Measurements from ENCODE around the gene KLHL35.

KLHL35 gene

DNA sequence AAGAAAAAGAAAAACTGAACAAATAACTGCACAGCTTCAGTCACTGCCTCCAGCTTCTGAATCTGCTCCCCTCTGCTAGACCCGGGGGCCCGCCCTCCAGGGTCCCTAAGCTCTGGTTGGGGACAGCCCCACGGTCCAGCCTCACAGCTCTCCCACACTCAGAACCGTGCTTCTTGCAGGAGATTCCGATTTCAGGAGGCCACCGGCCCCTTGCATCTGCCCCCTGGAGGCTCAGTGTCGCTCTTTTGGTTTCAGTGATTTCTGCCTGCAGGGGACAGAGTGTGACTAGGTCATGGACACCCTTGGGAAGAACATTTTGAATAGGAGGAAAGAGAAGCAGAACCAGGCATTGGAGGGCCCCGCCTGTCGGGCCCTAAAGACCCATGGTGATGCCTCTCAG is 56.8 kb downstream of the KLHL35 start:
- TF ChIP-seq TAF1 (IDR thresholded peaks at IDR 0.05; ENCODE audit: borderline replicate concordance, insufficient read depth, low read length) (no peak), FOXP2 (optimal IDR thresholded peaks at IDR 0.05; ENCODE audit: borderline replicate concordance, extremely low read depth, extremely low read length, insufficient read depth) (no peak), POLR2AphosphoS5 (IDR thresholded peaks at IDR 0.05; ENCODE audit: low read depth, low read length) (no peak), SIN3A (IDR thresholded peaks at IDR 0.05; ENCODE audit: borderline replicate concordance, insufficient read depth, low read length) (no peak)
- TF ChIP-seq, protein P1, sequence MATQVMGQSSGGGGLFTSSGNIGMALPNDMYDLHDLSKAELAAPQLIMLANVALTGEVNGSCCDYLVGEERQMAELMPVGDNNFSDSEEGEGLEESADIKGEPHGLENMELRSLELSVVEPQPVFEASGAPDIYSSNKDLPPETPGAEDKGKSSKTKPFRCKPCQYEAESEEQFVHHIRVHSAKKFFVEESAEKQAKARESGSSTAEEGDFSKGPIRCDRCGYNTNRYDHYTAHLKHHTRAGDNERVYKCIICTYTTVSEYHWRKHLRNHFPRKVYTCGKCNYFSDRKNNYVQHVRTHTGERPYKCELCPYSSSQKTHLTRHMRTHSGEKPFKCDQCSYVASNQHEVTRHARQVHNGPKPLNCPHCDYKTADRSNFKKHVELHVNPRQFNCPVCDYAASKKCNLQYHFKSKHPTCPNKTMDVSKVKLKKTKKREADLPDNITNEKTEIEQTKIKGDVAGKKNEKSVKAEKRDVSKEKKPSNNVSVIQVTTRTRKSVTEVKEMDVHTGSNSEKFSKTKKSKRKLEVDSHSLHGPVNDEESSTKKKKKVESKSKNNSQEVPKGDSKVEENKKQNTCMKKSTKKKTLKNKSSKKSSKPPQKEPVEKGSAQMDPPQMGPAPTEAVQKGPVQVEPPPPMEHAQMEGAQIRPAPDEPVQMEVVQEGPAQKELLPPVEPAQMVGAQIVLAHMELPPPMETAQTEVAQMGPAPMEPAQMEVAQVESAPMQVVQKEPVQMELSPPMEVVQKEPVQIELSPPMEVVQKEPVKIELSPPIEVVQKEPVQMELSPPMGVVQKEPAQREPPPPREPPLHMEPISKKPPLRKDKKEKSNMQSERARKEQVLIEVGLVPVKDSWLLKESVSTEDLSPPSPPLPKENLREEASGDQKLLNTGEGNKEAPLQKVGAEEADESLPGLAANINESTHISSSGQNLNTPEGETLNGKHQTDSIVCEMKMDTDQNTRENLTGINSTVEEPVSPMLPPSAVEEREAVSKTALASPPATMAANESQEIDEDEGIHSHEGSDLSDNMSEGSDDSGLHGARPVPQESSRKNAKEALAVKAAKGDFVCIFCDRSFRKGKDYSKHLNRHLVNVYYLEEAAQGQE (IDR thresholded peaks at IDR 0.05; ENCODE audit: insufficient read depth in 1 of 2, low read depth in 2 of 2, low read length in 2 of 2) = no peak

DNA sequence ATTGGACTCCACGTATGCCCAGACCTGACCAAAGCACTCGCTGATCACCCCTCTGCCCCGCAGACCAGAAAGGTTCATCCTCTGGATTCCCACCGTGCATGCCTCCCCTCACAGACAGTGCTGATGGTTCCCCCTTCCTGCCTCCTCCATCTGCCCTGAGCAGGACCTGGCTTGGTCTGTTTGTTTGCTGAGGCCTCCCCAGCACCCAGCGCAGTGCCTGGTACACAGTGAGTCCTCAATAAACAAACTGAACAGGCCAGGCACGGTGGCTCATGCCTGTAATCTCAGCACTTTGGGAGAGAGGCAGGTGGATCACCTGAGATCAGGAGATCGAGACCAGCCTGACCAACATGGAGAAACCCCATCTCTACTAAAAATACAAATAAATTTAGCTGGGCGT is 57.4 kb downstream of the KLHL35 start:
- TF ChIP-seq TAF1 (IDR thresholded peaks at IDR 0.05; ENCODE audit: borderline replicate concordance, insufficient read depth, low read length) = no peak
- no peak for TF ChIP-seq POLR2AphosphoS5 (IDR thresholded peaks at IDR 0.05; ENCODE audit: low read depth, low read length)
- no peak for TF ChIP-seq SIN3A (IDR thresholded peaks at IDR 0.05; ENCODE audit: borderline replicate concordance, insufficient read depth, low read length)
- TF ChIP-seq, protein P1 (IDR thresholded peaks at IDR 0.05; ENCODE audit: insufficient read depth in 1 of 2, low read depth in 2 of 2, low read length in 2 of 2) = no peak
- TF ChIP-seq FOXP2 (optimal IDR thresholded peaks at IDR 0.05; ENCODE audit: borderline replicate concordance, extremely low read depth, extremely low read length, insufficient read depth) = no peak

DNA sequence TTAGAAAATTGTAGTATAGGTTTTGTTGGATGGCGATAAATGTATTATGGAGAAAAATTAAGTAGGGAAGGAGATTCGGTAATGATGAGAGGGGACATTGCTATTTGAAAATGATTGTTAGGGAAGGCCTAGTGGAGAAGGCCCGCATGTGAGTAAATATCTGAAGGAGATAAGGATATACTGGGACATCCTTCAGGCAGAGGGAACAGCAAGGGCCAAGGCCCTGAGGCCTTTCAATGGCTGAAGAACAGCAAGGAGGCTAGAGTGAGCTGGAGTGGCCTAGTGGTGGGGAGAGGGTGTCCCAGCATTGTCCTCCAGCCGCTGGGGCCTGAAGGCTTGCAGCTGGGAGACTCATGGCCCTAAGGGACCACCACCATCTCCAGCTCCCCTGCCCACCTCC is 58.4 kb downstream of the KLHL35 start:
- TF ChIP-seq, protein P1 (IDR thresholded peaks at IDR 0.05; ENCODE audit: insufficient read depth in 1 of 2, low read depth in 2 of 2, low read length in 2 of 2) = no peak
- TF ChIP-seq POLR2AphosphoS5 (IDR thresholded peaks at IDR 0.05; ENCODE audit: low read depth, low read length) (no peak), TAF1 (IDR thresholded peaks at IDR 0.05; ENCODE audit: borderline replicate concordance, insufficient read depth, low read length) (no peak), SIN3A (IDR thresholded peaks at IDR 0.05; ENCODE audit: borderline replicate concordance, insufficient read depth, low read length) (no peak), FOXP2 (optimal IDR thresholded peaks at IDR 0.05; ENCODE audit: borderline replicate concordance, extremely low read depth, extremely low read length, insufficient read depth) (no peak)

DNA sequence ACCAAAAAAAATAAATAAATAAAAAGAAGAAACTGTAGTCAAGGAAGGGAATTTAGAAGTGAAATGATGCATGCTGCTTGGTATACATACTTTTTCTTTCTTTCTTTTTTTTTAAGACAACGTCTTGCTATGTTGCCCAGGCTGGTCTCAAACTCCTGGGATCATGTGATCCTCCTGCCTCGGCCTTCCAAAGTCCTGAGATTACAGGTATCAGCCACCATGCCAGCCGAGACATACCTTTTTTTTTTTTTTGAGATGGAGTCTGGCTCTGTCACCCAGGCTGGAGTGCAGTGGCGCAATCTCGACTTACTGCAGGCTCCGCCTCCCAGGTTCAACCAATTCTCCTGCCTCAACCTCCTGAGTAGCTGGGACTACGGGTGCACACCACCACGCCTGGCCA is 59.8 kb downstream of the KLHL35 start:
- no peak for TF ChIP-seq TAF1 (IDR thresholded peaks at IDR 0.05; ENCODE audit: borderline replicate concordance, insufficient read depth, low read length)
- TF ChIP-seq POLR2AphosphoS5 (IDR thresholded peaks at IDR 0.05; ENCODE audit: low read depth, low read length) = no peak
- no peak for TF ChIP-seq SIN3A (IDR thresholded peaks at IDR 0.05; ENCODE audit: borderline replicate concordance, insufficient read depth, low read length)
- no peak for TF ChIP-seq FOXP2 (optimal IDR thresholded peaks at IDR 0.05; ENCODE audit: borderline replicate concordance, extremely low read depth, extremely low read length, insufficient read depth)
- TF ChIP-seq, protein P1 (IDR thresholded peaks at IDR 0.05; ENCODE audit: insufficient read depth in 1 of 2, low read depth in 2 of 2, low read length in 2 of 2) = no peak

All from PFSK-1 (cell line).